HG03060 (cell line): Measurements from ENCODE around the gene FHAD1.
"Not testable (repeated sequence)": the region's sequence is repeated elsewhere in the genome, so short reads cannot be mapped to it uniquely, and the experiment has no call there.

ENCODE experiments used
- ATAC-seq: cut with Tn5 transposase; IDR thresholded peaks from one replicate; pipeline ENCODE4 v1.9.1; 2021; ENCODE audit warnings: low read depth, moderate number of reproducible peaks; ENCODE audit not compliant: unreplicated experiment

Gene FHAD1

DNA sequence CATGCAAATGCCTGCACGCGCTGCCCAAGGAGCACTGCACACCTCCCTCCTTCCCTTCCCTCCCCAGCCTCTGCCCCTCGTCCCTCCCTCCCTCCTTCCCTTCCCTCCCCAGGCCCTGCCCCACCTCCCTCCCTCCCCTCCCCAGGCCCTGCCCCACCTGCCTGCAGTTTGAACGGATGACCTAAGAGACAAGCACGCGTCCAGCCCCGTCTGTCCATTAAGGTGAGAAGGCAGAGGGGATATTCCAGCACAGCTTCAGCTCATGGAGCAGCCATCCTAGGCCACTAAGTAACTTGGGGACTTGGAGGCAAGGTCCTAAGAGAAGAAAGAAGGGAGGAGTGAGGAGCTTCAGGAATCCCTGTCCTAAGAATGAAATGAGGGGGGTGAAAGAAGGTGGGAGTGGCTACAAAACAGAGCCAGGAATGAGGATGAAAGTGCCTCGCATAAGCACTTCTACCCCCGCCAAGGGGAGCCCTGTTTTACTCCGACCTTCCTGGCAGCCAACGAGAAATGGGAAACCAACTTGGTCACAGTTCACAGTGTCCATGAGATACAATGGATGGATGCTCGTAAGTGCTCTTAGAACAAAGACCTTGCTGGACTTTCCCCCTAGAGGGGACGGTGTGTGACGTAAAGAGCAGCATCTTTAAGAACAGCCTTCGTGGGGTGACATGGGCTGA, 141.3 kb downstream of the FHAD1 start:
- ATAC-seq = no peak

GRCh38 chr1:15389828-15390227, 142.8 kb downstream of the FHAD1 start:
- ATAC-seq = not testable (repeated sequence)

- no peak for ATAC-seq
These were observed 143.6 kb downstream of the FHAD1 start for GRCh38 chr1:15390667-15391066.

DNA sequence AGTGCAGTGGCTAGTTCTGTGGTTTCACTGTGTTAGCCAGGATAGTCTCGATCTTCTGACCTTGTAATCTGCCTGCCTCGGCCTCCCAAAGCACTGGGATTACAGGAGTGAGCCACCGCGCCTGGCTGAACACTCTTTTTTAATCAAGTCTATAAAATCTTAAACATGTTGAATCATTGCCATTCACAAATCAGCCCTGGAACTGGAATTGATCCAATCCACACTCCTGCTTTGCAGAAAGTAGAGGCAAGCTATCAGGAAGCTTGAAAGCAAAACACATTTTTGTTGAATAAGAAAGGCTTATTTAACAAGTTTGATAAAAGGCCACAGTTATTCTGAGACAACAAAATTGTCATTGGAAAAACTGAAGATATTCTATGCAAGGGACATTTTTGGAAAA, 144.3 kb downstream of the FHAD1 start:
- ATAC-seq = no peak

DNA sequence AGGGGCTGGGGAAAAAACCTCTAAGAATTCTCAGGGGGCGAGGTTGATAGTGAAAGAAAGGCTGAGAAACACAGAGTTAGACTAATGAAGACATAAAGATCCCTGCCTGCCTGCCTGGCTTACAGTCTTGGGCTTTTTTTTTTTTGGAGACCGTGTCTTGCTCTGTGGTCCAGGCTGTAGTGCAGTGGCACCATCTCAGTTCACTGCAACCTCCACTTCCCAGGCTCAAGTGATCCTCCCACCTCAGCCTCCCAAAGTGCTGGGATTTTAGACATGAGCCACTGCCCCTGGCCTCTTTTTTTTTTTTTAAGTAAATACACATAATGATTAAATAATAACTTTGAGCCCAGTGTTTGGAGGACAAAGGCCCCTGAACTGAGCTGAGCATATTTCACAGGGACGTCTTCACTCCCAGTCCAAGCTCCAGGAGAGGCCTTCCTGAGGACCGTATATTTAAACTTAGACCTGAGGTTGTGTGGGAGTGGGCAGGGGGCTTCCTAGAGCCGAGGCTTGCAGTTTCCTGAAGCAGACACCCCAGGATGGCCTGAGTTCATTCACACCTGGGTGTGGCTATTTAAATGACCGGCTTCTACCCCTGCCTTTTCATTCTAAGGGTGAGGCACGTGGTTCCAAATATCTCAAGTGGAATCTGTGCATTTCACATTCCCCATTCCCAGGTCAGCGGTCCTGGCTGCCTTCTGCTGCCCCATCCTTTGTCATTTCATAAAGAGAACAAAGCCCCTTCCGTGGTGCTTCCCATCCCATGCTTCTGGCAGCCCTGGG, 146.6 kb downstream of the FHAD1 start:
- no peak for ATAC-seq

- no peak for ATAC-seq
These were observed 147.3 kb downstream of the FHAD1 start for GRCh38 chr1:15394258-15394690.

GRCh38 chr1:15397236-15397635, 150.2 kb downstream of the FHAD1 start:
- ATAC-seq = no peak

GRCh38 chr1:15399710-15400109, 152.7 kb downstream of the FHAD1 start:
- no peak for ATAC-seq

DNA sequence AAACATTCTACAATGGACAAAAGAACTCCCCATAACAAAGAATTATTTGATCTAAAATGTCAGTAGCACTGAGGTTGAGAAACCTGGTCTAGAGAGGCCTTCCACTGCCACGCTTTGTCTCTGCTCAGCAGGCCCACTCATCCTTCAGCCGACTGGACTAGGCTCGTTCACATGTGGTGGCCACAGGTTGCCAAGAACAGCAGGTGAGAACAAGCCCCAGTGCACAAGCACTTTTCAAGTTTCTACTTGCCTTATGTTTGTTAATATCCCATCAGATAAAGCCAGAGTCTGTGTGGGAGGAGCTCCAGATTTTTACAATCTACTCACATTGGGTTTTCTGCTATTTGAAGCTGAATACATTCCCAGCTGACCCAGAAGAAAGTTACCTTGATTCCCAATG, 153.6 kb downstream of the FHAD1 start:
- ATAC-seq = no peak

DNA sequence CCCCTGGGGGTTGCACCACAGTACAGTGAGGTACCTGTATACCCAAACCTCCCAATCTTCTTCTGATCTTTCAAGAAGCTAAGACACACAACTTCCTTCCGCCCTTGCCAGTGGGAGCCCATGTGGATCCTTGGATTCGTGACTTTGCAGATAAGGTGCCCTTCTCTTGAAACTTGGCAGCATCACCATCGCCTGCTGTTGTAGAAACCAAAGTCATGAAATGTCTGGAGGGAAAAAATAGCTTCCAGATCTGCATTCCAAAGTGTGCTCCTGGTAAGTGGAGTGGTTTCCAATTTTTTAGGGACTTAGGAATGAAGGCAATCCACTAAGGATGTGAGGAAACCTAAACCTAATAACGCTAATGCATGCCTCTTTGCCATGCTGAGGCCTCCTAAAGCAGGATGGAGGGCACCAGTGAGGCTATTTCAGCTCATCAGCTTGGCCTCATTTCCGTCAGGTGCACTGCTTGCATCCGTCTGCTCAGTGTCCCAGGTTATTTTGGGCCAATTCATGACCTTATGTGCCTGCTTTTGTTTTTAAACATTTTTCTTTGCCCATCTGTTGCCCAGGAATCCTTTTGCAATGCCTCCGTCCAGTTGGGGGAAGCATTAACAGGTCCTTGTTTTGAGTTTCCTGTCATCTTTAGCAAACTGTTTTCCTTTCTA, 154.5 kb downstream of the FHAD1 start:
- no peak for ATAC-seq

- ATAC-seq = no peak
These were observed 155.9 kb downstream of the FHAD1 start for GRCh38 chr1:15402809-15403450.

DNA sequence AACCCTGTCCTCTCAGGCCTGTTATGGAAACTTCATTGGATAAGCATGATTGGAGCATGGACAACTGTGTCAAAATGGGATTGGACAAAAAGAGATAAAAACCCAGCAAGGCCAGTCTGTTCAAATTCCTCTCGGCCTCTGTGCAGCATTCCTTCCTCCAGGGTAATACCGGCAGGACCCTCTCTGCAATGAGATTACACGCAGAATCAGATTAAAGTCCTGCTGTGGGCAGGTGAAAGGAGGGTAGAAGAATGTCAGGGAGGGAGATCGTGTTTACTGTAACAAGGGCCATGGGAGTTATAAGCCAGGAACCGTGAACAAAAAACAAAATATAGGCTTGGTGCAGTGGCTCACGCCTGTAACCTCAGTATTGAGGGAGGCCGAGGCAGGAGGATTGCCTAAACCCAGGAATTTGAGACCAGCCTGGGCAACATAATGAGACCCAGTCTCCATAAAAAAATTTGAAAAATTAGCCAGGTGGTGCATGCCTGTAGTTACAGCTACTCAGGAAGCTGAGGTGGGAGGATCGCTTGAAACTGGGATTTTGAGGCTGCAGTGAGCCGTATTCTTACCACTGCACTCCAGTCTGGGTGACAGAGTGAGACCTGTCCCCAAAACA, 157.0 kb downstream of the FHAD1 start:
- ATAC-seq = no peak

DNA sequence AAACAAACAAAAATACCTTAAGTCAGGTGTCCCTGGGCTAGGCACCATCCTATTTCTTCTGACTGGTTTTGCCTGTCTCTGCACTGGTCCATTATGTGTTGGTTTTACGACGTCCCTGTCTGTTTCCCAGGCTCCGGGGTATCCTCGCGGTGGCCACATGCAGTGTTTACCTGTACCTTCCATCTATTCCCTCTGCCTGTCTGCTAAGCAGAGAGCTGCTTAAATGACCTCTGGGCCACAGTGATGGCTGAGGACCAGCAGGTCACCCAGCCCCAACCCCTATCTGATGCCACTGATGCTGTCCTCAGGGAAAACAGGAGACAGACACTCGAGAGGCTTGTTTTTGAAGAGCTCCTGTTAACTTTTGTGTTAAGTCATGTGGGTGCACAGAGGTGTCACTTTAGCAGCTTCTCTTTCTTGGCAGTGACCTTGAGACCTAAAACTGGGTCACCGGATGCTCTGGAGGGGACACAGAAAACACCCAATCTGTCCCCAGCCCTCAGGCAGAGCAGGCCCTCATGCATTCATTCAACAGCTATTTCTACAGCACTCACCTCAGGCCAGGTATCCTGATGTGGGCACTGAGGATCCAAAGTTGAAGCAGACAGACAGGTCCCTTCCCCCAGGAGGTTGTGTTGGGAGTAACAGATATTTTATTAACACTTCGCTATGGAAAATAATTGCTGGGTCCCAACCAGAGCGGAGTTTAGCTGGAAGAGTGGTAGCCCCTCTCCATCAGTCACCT, 158.3 kb downstream of the FHAD1 start:
- ATAC-seq = no peak

DNA sequence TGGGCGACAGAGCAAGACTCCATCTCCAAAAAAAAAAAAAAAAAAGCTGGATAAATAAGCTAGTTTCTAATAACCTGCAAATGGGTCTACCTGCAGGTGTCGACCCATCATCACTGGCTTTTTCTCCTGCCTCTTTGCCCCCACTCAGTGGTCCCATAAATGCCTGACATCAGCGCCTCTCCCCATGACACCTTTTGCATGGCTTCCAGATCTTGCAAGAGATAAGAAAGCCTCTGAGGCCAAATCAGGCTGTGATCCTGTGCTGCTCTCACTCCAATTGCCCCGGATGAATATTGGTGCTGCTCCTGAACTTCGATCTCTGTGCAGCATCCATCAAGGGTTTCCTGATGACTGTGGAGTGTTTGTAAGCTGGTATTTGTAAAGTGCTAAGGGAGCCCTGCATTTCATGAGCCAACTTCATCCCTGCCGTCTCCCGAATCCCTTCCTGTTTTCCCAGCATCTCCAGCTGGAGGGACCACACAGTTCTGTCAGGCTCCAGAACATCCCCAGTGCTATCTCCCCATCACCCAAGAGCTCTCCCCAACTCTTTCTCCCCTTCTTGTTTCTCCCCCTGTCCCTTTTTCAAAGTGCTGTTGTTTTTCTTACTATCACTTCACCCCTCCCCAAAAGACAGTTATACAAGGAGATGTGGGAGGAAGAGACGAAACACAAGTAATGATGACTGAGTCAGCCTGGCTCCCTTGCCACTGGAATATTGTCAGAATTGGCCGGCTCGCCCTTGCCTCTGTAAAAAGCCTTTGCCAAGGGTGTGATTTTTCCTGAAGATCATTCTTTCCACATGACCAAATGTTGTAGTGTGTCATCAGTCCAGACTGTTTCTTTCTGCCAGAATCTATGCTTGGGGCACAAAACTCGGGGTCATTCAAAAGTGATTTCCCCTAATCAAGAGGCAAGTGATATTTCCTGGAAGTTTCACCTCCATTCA, 159.9 kb downstream of the FHAD1 start:
- ATAC-seq = no peak

GRCh38 chr1:15407580-15407979, 160.6 kb downstream of the FHAD1 start:
- ATAC-seq = no peak

DNA sequence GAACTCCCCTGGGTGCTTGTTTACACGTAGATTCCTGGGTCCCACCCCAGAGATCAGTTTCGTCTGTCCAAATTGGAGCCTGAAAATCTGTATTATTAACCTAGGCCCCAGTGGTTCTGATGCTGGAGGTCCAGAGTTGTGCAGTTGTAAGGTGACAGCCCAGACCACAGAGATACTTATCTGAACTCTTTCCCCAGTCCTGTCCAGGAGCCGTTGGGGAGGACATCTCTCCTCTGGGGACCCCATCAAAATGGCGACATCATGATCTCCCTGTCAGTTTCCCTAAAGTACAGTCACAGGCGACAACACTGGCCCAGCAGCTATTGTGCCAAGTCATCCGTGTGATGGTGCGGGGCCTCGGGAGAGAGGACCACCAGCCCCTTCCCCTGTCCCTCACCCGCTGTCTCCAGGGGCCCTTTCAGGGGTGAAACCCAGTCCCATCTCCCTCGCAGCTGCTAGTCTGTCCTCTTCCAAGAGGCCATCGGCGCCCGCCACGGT, 161.9 kb downstream of the FHAD1 start:
- no peak for ATAC-seq

DNA sequence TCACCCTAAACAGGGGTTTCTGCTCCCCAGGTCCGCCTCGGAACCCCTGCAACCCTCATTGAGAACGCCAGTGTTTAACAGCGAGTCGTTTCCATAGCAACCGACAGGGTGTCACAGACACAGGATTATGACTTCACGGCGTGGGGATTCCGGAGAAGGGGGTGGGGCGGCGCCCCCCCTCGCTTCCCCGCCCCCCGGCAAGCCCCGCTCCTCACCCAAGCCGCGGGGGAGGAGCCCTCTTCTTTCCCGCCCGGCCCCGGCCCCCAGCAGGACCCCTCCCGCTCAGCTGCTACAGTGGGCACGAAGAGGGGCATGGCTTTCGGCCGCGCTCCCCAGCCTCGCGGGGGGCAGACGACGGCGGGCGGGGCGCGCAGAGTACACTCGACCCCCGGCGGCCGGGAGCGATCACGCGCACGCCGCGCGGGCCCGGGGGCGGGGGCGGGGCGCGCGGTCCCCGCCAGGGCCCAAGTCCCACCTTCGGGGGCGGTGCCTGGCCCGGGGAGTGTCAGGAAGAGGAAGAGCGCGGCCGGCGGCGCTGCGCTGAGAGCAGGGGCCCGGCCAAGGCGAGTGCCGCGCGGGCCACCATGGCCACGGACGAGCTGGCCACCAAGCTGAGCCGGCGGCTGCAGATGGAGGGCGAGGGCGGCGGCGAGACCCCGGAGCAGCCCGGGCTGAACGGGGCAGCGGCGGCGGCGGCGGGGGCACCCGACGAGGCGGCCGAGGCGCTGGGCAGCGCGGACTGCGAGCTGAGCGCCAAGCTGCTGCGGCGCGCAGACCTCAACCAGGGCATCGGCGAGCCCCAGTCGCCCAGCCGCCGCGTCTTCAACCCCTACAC, 162.6 kb downstream of the FHAD1 start, which contains the start of gene EFHD2:
TSS of gene EFHD2 (plus strand) at position 501 of the 835 bp plus-strand sequence. CDS start at position 585, 84 bp downstream.
- no peak for ATAC-seq
